Smooth muscle cell (in vitro differentiated cells): ENCODE data around the gene CCDC106. TPM values are rescaled to one million over a fixed set of nuclear protein-coding genes. Genes with fewer than 3 reads are reported as not detected.

Source experiments
- DNase-seq: peaks from one replicate; lab custom pipeline; 2025; ENCODE audit not compliant: unreplicated experiment; lab: John Stamatoyannopoulos, UW
- H2AFZ ChIP-seq: fragments of 200-600 bp; sonication (generic); 2 replicates; pipeline ENCODE4 v1.6.0; 2016; ENCODE audit warnings: antibody characterized with exemption, low read depth, mild to moderate bottlenecking
- H3F3A ChIP-seq: fragments of 200-600 bp; sonication (generic); 2 replicates; pipeline ENCODE4 v1.6.0; 2017; ENCODE audit warnings: antibody characterized with exemption, low read depth
- H3K27ac ChIP-seq: fragments of 200-600 bp; sonication (generic); 2 replicates; pipeline ENCODE4 v1.5.1; 2016; ENCODE audit warnings: low read depth, mild to moderate bottlenecking
- H3K27me3 ChIP-seq: fragments of 200-600 bp; sonication (generic); 2 replicates; pipeline ENCODE4 v1.6.1; 2016; ENCODE audit warnings: low read depth, mild to moderate bottlenecking
- H3K36me3 ChIP-seq: fragments of 200-600 bp; sonication (generic); 2 replicates; pipeline ENCODE4 v1.5.1; 2016; ENCODE audit warnings: low read depth
- H3K4me1 ChIP-seq: fragments of 200-600 bp; sonication (generic); 2 replicates; pipeline ENCODE4 v1.5.1; 2016; ENCODE audit warnings: low read depth
- H3K4me2 ChIP-seq: fragments of 200-600 bp; sonication (generic); 2 replicates; pipeline ENCODE4 v1.6.0; 2016; ENCODE audit warnings: mild to moderate bottlenecking
- H3K4me3 ChIP-seq: fragments of 200-600 bp; sonication (generic); 2 replicates; pipeline ENCODE4 v1.5.1; 2016; ENCODE audit warnings: mild to moderate bottlenecking
- H3K79me2 ChIP-seq: fragments of 200-600 bp; sonication (generic); 2 replicates; pipeline ENCODE4 v1.6.0; 2016; ENCODE audit warnings: low read depth, mild to moderate bottlenecking
- H3K9ac ChIP-seq: fragments of 200-600 bp; sonication (generic); 2 replicates; pipeline ENCODE4 v1.6.0; 2016; ENCODE audit warnings: low read depth
- H3K9me3 ChIP-seq: fragments of 200-600 bp; sonication (generic); replicated peaks from 2 replicates; pipeline ENCODE4 v1.5.1; 2016; ENCODE audit warnings: low read depth
- H4K20me1 ChIP-seq: fragments of 200-600 bp; sonication (generic); 2 replicates; pipeline ENCODE4 v1.6.0; 2016; ENCODE audit warnings: low read depth
- WGBS: methylation state at CpG from one replicate; pipeline ENCODE4 v1.1.7; 2016; ENCODE audit warnings: low lambda C conversion rate; 5-methylcytosine and 5-hydroxymethylcytosine counted together
- polyA plus RNA-seq: library from polyadenylated mRNA; unstranded; fragments of >200 nt; fragmentation: Nextera tagmentation; extraction: Ambion mirVana; gene quantifications from 2 replicates; pipeline ENCODE4 v1.2.1, GENCODE V29; 2016
- total RNA-seq: library from RNA; depleted of rRNA; stranded (reverse); fragments of >200 nt; gene quantifications from 2 replicates; pipeline ENCODE4 v1.2.3, GENCODE V29; 2014
- TF ChIP-seq, protein P1 (sequence below): fragments of 200-600 bp; sonication (generic); IDR thresholded peaks from 2 replicates; pipeline ENCODE4 v1.5.1; 2017; ENCODE audit warnings: borderline replicate concordance, mild to moderate bottlenecking, antibody characterized with exemption; ENCODE audit not compliant: insufficient read depth, poor library complexity, severe bottlenecking

Gene CCDC106
- total and polyA plus RNA-seq, 2 experiments from 2014 or later: 6.9 to 18.3 TPM

DNA sequence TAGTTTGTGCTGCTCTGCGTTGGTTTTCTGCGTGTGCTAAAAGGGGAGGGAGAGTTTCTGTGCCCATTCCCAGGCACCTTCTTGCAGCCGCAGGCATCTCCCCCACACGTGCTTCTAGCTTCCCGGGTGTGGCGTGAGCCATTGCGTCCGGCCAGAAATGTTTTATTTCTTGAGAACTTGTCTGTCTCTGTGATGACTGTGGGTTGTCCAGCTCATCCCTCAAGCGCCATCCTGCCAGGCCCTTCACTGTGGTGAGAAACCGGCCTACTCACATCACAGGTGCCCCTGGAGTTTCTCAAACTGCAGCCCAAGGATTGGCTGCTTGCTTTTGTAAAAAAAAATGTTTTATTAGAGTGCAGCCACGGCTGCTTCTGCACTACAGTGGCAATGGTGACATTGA, 51.2 kb downstream of the CCDC106 start:
- TF ChIP-seq, protein P1, sequence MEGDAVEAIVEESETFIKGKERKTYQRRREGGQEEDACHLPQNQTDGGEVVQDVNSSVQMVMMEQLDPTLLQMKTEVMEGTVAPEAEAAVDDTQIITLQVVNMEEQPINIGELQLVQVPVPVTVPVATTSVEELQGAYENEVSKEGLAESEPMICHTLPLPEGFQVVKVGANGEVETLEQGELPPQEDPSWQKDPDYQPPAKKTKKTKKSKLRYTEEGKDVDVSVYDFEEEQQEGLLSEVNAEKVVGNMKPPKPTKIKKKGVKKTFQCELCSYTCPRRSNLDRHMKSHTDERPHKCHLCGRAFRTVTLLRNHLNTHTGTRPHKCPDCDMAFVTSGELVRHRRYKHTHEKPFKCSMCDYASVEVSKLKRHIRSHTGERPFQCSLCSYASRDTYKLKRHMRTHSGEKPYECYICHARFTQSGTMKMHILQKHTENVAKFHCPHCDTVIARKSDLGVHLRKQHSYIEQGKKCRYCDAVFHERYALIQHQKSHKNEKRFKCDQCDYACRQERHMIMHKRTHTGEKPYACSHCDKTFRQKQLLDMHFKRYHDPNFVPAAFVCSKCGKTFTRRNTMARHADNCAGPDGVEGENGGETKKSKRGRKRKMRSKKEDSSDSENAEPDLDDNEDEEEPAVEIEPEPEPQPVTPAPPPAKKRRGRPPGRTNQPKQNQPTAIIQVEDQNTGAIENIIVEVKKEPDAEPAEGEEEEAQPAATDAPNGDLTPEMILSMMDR: no peak
- 96% methylated on average over 11 of the region's 11 CpGs for WGBS
- no peaks in the 10 kb centered on the region for H3K36me3 ChIP-seq
- H4K20me1 ChIP-seq: no peaks in the 10 kb centered on the region
- H3K4me2 ChIP-seq: no peak overlapping the region
- DNase-seq: no peak
- no peak overlapping the region for H3K4me3 ChIP-seq
- no peaks in the 10 kb centered on the region for H3K27me3 ChIP-seq
- H3K27ac ChIP-seq: no peak overlapping the region
- no peaks in the 10 kb centered on the region for H3F3A ChIP-seq
- no peaks in the 10 kb centered on the region for H3K79me2 ChIP-seq
- no peaks in the 10 kb centered on the region for H3K9me3 ChIP-seq
- H2AFZ ChIP-seq: no peak overlapping the region
- no peaks in the 10 kb centered on the region for H3K4me1 ChIP-seq
- H3K9ac ChIP-seq: no peak overlapping the region

GRCh38 chr19:55700813-55701212, 52.8 kb downstream of the CCDC106 start:
- no peak for DNase-seq
- no peak overlapping the region for H3K27ac ChIP-seq
- no peaks in the 10 kb centered on the region for H3F3A ChIP-seq
- H3K4me3 ChIP-seq: no peak overlapping the region
- H2AFZ ChIP-seq: no peak overlapping the region
- 97% methylated on average over 12 of the region's 12 CpGs for WGBS
- H3K79me2 ChIP-seq: no peaks in the 10 kb centered on the region
- no peaks in the 10 kb centered on the region for H3K36me3 ChIP-seq
- no peaks in the 10 kb centered on the region for H3K4me1 ChIP-seq
- H3K9me3 ChIP-seq: no peaks in the 10 kb centered on the region
- no peaks in the 10 kb centered on the region for H4K20me1 ChIP-seq
- TF ChIP-seq, protein P1: no peak
- no peaks in the 10 kb centered on the region for H3K27me3 ChIP-seq
- H3K4me2 ChIP-seq: no peak overlapping the region
- H3K9ac ChIP-seq: no peak overlapping the region

DNA sequence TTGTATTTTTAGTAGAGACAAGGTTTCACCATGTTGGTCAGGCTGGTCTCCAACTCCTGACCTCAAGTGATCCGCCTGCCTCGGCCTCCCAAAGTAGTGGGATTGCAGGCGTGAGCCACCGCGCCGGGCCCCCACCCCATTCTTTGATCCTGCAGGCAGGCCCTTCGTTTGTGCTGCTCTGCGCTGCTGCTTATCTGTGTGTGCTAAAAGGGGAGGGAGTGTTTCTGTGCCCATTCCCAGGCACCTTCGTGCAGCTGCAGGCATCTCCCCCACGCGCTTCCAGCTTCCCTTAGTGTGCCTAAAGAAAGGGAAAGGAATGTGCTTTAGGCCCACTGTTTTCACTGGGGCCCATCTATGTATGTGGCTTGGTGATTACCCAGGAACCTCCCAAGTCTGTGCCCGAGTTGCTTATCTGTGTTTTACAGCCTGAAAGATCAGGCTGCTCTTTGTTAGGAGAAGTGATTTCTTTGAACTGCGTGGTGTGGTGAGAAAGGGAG, 54.2 kb downstream of the CCDC106 start:
- Histone ChIP-seq H3K27me3 (no peaks in the 10 kb centered on the region), H3K4me3 (no peak overlapping the region), H3K4me2 (no peak overlapping the region), H3K4me1 (no peaks in the 10 kb centered on the region), H3K79me2 (no peaks in the 10 kb centered on the region), H2AFZ (no peak overlapping the region), H3K9ac (no peak overlapping the region), H3K9me3 (no peaks in the 10 kb centered on the region), H3K27ac (no peak overlapping the region), H4K20me1 (no peaks in the 10 kb centered on the region), H3F3A (no peaks in the 10 kb centered on the region), H3K36me3 (no peaks in the 10 kb centered on the region)
- WGBS: 70% methylated on average over 13 of the region's 13 CpGs
- DNase-seq: no peak
- TF ChIP-seq, protein P1: no peak

Other genes with a start within 250 kb of the CCDC106 start
- gene UBE2S, start 240.4 kb upstream of the CCDC106 start, total RNA-seq: 34.8 and 39.9 TPM in 2 replicates
- 162 and 171 TPM in 2 replicates for gene UBE2S, start 240.4 kb upstream of the CCDC106 start, polyA plus RNA-seq
- gene SHISA7, start 204.9 kb upstream of the CCDC106 start, total RNA-seq: not detected in 2 replicates
- gene SHISA7, start 204.9 kb upstream of the CCDC106 start, polyA plus RNA-seq: not detected in 2 replicates
- 47.3 and 56.5 TPM in 2 replicates for gene ISOC2, start 186.6 kb upstream of the CCDC106 start, total RNA-seq
- 37.3 and 61.4 TPM in 2 replicates for gene ISOC2, start 186.6 kb upstream of the CCDC106 start, polyA plus RNA-seq
- not detected in 2 replicates for gene C19orf85, start 183.5 kb upstream of the CCDC106 start, total RNA-seq
- gene C19orf85, start 183.5 kb upstream of the CCDC106 start, polyA plus RNA-seq: not detected in 2 replicates
- 2.4 and 2.6 TPM in 2 replicates for gene ZNF628, start 171.6 kb upstream of the CCDC106 start, total RNA-seq
- 1.3 and 2.0 TPM in 2 replicates for gene ZNF628, start 171.6 kb upstream of the CCDC106 start, polyA plus RNA-seq
- gene NAT14, start 163.0 kb upstream of the CCDC106 start, total RNA-seq: 14.3 and 17.3 TPM in 2 replicates
- 67.5 and 72.1 TPM in 2 replicates for gene NAT14, start 163.0 kb upstream of the CCDC106 start, polyA plus RNA-seq
- 3.0 and 3.8 TPM in 2 replicates for gene SSC5D, start 159.8 kb upstream of the CCDC106 start, total RNA-seq
- gene SSC5D, start 159.8 kb upstream of the CCDC106 start, polyA plus RNA-seq: 11.2 and 13.6 TPM in 2 replicates
- not detected in 2 replicates for gene SBK2, start 111.1 kb upstream of the CCDC106 start, total RNA-seq
- not detected in 2 replicates for gene SBK2, start 111.1 kb upstream of the CCDC106 start, polyA plus RNA-seq
- not detected in 2 replicates for gene SBK3, start 102.7 kb upstream of the CCDC106 start, total RNA-seq
- gene SBK3, start 102.7 kb upstream of the CCDC106 start, polyA plus RNA-seq: 0.37 TPM in 1 of 2 replicates, not detected in the other
- 4.2 TPM in 2 replicates for gene ZNF579, start 67.4 kb upstream of the CCDC106 start, total RNA-seq
- 15.1 and 15.8 TPM in 2 replicates for gene ZNF579, start 67.4 kb upstream of the CCDC106 start, polyA plus RNA-seq
- 4.6 and 10.4 TPM in 2 replicates for gene FIZ1, start 48.7 kb upstream of the CCDC106 start, total RNA-seq
- 16.8 and 17.7 TPM in 2 replicates for gene FIZ1, start 48.7 kb upstream of the CCDC106 start, polyA plus RNA-seq
- gene ZNF524, start 47.9 kb upstream of the CCDC106 start, total RNA-seq: 16.3 and 20.1 TPM in 2 replicates
- gene ZNF524, start 47.9 kb upstream of the CCDC106 start, polyA plus RNA-seq: 13.3 and 19.4 TPM in 2 replicates
- 3.0 and 3.8 TPM in 2 replicates for gene ZNF865, start 42.6 kb upstream of the CCDC106 start, total RNA-seq
- 1.2 and 2.0 TPM in 2 replicates for gene ZNF865, start 42.6 kb upstream of the CCDC106 start, polyA plus RNA-seq
- gene ZNF784, start 23.6 kb upstream of the CCDC106 start, total RNA-seq: 3.1 and 3.8 TPM in 2 replicates
- gene ZNF784, start 23.6 kb upstream of the CCDC106 start, polyA plus RNA-seq: 7.2 and 7.3 TPM in 2 replicates
- 6.2 and 11.9 TPM in 2 replicates for gene ZNF580, start 7.2 kb upstream of the CCDC106 start, total RNA-seq
- gene ZNF580, start 7.2 kb upstream of the CCDC106 start, polyA plus RNA-seq: 68.8 and 76.8 TPM in 2 replicates
- 6.8 and 10.0 TPM in 2 replicates for gene ZNF581, start 4.6 kb upstream of the CCDC106 start, total RNA-seq
- gene ZNF581, start 4.6 kb upstream of the CCDC106 start, polyA plus RNA-seq: 21.4 and 22.0 TPM in 2 replicates
- 70.7 and 75.0 TPM in 2 replicates for gene U2AF2, start 6.8 kb downstream of the CCDC106 start, total RNA-seq
- 8.4 and 14.4 TPM in 2 replicates for gene U2AF2, start 6.8 kb downstream of the CCDC106 start, polyA plus RNA-seq
- 25.3 and 34.5 TPM in 2 replicates for gene EPN1, start 27.0 kb downstream of the CCDC106 start, total RNA-seq
- gene EPN1, start 27.0 kb downstream of the CCDC106 start, polyA plus RNA-seq: 119 and 121 TPM in 2 replicates
- gene NLRP9, start 90.2 kb downstream of the CCDC106 start, total RNA-seq: not detected in 2 replicates
- 0.07 TPM in 1 of 2 replicates, not detected in the other for gene NLRP9, start 90.2 kb downstream of the CCDC106 start, polyA plus RNA-seq
- gene RFPL4A, start 110.9 kb downstream of the CCDC106 start, total RNA-seq: not detected in 2 replicates
- gene RFPL4A, start 110.9 kb downstream of the CCDC106 start, polyA plus RNA-seq: not detected in 2 replicates
- not detected in 2 replicates for gene RFPL4AL1, start 120.9 kb downstream of the CCDC106 start, total RNA-seq
- gene RFPL4AL1, start 120.9 kb downstream of the CCDC106 start, polyA plus RNA-seq: not detected in 2 replicates
- gene NLRP11, start 183.8 kb downstream of the CCDC106 start, total RNA-seq: not detected in 2 replicates
- not detected in 2 replicates for gene NLRP11, start 183.8 kb downstream of the CCDC106 start, polyA plus RNA-seq
- gene NLRP4, start 188.3 kb downstream of the CCDC106 start, total RNA-seq: not detected in 2 replicates
- not detected in 2 replicates for gene NLRP4, start 188.3 kb downstream of the CCDC106 start, polyA plus RNA-seq